Measurements from ENCODE around the gene RNF26.

Gene RNF26

GRCh38 chr11:119316016-119316728, 18.2 kb upstream of the RNF26 start:
- no peak overlapping the region for H3K27ac ChIP-seq
- no peak for TF ChIP-seq CTCF (IDR thresholded peaks at IDR 0.05)
- no peak for TF ChIP-seq ZFX (IDR thresholded peaks at IDR 0.05; ENCODE audit: borderline replicate concordance)

GRCh38 chr11:119316729-119317591, 17.4 kb upstream of the RNF26 start, which contains the start of gene MCAM:
TSS of gene MCAM (minus strand) at chr11:119317130. CDS start at chr11:119317101, 29 bp downstream.
- TF ChIP-seq CTCF (IDR thresholded peaks at IDR 0.05) (no peak), ZFX (IDR thresholded peaks at IDR 0.05; ENCODE audit: borderline replicate concordance) (no peak)
- no peak within 1 kb of the TSS for H3K27ac ChIP-seq

GRCh38 chr11:119317592-119318239, 16.6 kb upstream of the RNF26 start:
- no peak overlapping the region for H3K27ac ChIP-seq
- no peak for TF ChIP-seq ZFX (IDR thresholded peaks at IDR 0.05; ENCODE audit: borderline replicate concordance)
- no peak for TF ChIP-seq CTCF (IDR thresholded peaks at IDR 0.05)

- no peak overlapping the region for H3K27ac ChIP-seq
- TF ChIP-seq ZFX (IDR thresholded peaks at IDR 0.05; ENCODE audit: borderline replicate concordance) (no peak), CTCF (IDR thresholded peaks at IDR 0.05) (no peak)
These were observed 15.8 kb upstream of the RNF26 start for GRCh38 chr11:119318240-119319135.

GRCh38 chr11:119319136-119319699, 15.1 kb upstream of the RNF26 start:
- no peak overlapping the region for H3K27ac ChIP-seq
- TF ChIP-seq ZFX (IDR thresholded peaks at IDR 0.05; ENCODE audit: borderline replicate concordance) (no peak), CTCF (IDR thresholded peaks at IDR 0.05) (no peak)

GRCh38 chr11:119319700-119320239, 14.6 kb upstream of the RNF26 start:
- no peak overlapping the region for H3K27ac ChIP-seq
- no peak for TF ChIP-seq ZFX (IDR thresholded peaks at IDR 0.05; ENCODE audit: borderline replicate concordance)
- no peak for TF ChIP-seq CTCF (IDR thresholded peaks at IDR 0.05)
